GM21576 (cell line): ENCODE results near the gene ITPR2.
"Not testable (repeated sequence)": the region's sequence is repeated elsewhere in the genome, so short reads cannot be mapped to it uniquely, and the experiment has no call there.

Experiments used
- ATAC-seq: cut with Tn5 transposase; IDR thresholded peaks from one replicate; pipeline ENCODE4 v1.9.1; 2021; ENCODE audit warnings: mild to moderate bottlenecking, moderate library complexity; ENCODE audit not compliant: unreplicated experiment

The ITPR2 gene

DNA sequence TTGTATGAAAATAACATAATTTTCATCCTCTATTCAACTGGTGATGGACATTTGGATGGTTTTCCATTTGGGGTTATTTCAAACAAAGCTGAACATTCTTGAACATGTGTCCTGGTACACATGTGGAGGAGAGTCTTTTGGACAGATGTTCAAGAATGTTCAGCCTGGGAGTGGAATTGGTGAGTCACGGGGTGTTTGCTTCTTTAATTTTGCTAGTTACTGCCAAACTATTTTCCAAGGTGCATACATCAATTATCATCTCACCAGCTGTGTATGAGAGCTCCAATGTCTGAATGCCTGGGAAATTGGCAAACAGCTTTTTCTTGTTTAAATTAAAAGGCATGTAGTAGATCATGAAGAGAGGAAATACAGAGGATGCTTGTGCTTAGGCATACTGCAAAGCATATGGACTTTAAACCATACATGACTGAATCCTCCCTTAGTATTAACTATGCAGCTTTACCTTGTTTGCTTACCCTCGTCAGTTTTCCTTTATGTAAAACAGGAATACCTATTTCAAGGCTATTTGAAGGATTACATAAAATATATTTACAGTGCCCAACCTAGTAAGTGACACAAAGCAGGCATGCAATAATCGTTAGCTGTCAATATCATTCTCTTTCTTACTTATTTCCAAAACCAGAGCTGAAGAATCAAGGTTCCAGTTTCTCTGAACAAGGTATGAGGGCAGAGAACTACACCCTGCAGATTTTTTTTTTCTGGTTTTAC, 152.1 kb downstream of the ITPR2 start:
- ATAC-seq = no peak

GRCh38 chr12:26678697-26679660, 154.0 kb downstream of the ITPR2 start:
- ATAC-seq = no peak

DNA sequence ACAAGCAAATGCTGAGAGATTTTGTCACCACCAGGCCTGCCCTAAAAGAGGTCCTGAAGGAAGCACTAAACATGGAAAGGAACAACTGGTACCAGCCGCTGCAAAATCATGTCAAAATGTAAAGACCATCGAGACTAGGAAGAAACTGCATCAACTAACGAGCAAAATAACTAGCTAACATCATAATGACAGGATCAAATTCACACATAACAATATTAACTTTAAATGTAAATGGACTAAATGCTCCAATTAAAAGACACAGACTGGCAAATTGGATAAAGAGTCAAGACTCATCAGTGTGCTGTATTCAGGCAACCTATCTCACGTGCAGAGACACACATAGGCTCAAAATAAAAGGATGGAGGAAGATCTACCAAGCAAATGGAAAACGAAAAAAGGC, 161.5 kb downstream of the ITPR2 start:
- ATAC-seq = not testable (repeated sequence)

DNA sequence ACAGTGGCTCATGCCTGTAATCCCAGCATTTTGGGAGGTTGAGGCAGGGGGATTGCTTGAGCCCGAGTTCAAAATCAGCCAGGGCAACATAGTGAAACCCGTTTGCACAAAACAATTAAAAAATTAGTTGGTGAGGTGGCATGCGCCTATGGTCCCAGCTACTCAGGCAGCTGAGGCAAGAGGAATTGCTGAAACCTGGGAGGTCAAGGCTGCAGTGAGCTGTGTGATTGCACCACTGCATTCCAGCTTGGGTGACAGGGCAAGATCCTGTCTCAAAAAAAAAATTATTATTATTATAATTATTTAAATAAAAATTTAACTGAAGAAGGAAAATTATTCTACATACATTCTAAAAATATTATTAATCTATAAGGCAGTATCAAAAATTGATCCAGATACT, 164.1 kb downstream of the ITPR2 start:
- no peak for ATAC-seq

- no peak for ATAC-seq
Observed at GRCh38 chr12:26668230-26668629, 164.8 kb downstream of the ITPR2 start.

GRCh38 chr12:26666286-26666685, 166.7 kb downstream of the ITPR2 start:
- ATAC-seq = no peak

- no peak for ATAC-seq
Observed at GRCh38 chr12:26661399-26661798, 171.6 kb downstream of the ITPR2 start.

GRCh38 chr12:26659930-26660329, 173.1 kb downstream of the ITPR2 start:
- no peak for ATAC-seq

- no peak for ATAC-seq
Observed at GRCh38 chr12:26658991-26659390, 174.0 kb downstream of the ITPR2 start.

DNA sequence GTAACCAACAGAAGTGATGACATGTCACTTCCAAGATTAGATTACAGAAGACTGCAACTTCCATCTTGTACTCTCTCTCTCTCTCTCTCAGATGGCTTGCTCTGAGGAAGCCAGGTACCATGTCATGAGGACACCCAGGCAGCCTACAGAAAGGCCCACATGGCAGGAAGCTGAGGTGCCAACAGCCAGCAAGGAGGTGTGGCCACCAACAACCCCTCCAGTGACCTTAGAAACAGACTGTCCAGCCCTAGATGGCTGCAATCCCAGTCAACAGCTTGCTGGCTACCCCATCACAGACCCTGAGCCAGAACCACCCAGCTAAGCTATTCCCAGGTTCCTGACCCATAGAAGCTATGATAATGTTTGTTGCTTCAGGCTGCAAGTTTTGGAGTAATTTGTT, 178.4 kb downstream of the ITPR2 start:
- no peak for ATAC-seq

DNA sequence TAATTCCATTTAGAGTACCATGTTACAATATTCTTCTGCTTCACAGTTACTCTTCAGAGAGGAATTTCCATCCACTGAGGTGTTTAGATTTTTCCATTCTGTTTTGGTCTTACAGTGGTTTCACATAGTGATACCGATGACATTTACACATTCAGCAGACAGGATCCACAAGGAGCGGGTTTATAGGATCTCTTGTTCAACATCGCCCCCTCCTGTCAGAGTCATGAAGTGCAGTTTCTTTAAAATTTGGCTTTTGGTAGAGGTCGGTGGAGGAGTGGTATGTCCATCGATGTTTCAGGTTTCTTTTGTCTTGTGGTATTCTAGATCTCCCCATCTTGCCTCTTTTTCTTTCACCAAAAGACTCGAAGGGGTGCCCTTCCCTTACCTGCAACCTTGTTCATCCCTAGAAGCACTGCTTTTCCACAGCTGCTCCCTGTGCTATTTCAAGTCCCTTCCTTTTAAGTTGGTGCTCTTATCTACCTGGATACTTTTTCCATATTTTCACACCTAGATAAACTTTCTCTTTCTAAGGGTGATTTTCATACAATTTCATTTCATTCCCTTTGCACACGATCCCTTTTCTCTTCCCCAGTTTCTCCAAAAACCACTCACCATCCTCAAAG, 181.3 kb downstream of the ITPR2 start:
- ATAC-seq = no peak

DNA sequence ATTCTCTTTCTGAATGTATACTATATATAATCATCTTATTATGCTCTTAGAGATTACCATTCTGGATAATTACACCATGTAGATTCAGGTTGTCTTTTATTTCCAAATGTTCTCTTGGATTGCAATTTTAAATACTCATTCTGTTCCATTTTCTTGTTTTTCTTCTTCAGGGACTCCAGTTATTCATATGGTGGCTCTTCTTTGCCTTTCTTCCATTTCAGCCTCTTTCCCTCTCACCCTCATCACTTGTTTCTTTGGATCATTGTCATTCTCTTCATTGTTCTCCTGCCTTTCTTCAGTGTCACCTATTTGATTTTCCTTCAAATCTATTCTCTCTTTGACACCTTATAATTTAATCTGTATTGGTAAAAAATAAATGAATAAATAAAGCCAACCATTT, 182.0 kb downstream of the ITPR2 start:
- ATAC-seq = no peak

DNA sequence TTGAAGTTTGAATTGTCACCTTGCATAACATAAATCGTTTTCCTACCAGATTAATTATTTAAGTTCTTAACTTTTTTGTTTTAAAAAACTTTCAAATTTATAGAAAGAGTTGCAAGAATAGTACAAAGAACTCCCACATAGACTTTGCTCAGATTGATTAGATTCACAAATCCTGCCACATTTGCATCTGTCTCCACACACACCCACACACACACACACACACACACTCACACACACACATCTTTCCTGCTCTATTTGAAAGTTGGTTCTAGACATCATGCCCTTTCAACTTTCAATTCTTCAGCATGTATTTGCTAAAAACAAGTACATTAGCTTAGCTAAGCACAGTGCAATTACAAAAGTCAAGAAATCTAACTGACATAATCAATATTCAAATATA, 184.0 kb downstream of the ITPR2 start:
- no peak for ATAC-seq

- no peak for ATAC-seq
Observed at GRCh38 chr12:26648584-26648983, 184.4 kb downstream of the ITPR2 start.

- no peak for ATAC-seq
Observed at GRCh38 chr12:26648066-26648465, 184.9 kb downstream of the ITPR2 start.

GRCh38 chr12:26647088-26647487, 185.9 kb downstream of the ITPR2 start:
- no peak for ATAC-seq

DNA sequence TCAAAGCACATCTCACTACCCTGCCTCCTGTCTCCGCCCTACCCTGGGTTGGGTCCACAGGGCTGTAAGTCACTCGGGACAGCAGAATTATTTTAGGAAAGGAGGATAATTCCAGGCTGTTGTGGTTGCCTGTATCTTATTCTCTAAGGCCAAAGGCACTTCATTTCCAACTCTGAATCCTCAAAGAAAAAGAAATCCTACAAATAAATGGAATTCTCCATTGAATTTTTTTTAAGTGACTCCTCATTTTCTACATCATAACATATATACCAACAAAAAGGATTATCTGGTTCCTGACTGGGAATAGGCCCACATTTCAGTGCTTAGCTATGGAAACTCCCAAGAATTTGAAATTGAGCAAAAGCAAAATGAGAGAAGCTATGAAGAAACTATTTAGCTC, 186.4 kb downstream of the ITPR2 start:
- no peak for ATAC-seq

DNA sequence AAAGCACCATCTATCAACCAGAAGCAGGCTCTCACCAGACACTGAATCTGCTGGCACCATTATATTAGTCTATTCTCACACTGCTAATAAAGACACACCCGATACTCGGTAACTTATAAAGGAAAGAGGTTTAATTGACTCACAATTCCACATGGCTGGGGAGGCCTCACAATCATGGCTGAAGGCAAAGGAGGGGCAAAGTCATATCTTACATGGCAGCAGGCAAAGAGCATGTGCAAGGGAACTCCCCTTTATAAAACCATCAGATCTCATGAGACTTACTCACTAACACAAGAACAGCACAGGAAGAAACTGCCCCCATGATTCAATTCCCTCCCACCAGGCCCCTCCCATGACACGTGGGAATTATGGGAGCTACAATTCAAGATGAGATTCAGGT, 188.6 kb downstream of the ITPR2 start:
- not testable (repeated sequence) for ATAC-seq

DNA sequence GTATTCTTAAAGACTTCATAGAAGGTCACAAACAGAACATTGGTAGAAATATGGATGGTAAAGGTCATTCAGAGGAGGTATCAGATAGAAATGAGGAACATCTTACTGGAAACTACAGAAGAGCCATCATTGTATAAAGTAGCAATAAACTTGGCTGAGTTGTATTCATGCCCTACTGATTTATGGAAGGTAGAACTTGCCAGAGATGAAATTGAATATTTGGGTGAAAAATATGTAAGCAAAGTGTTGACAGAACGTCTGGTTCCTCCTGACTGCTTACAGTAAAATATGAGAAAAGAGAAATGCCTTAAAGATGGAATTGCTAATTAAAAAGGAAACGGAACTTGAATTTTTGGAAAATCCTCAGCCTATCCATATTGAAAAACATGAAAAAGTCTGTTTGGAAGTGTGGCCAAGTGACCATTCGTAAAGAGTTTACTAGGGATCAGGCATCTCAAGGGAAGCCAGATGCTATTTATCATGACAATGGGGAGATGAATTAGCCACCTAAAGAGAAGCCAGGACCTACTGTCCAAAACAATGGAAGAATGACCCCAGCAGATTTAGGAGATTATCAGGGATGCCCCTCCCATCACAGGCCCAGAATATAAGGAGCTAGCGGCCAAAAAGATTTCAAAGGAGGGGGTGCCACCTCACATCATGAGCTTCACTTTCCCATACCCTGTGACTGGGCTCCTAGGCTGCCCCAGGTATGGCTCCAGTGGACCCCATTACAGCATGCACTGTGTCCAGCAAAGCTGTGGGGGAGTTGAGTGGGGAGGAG, 189.3 kb downstream of the ITPR2 start:
- no peak for ATAC-seq

GRCh38 chr12:26642361-26642760, 190.6 kb downstream of the ITPR2 start:
- ATAC-seq = no peak
